Spleen (tissue), 7 donors: Measurements from ENCODE around the gene EFCAB8.

Experiments
- POLR2A ChIP-seq, 3 donors: fragments of 450-650 bp; IDR thresholded peaks; one replicate each; pipeline ENCODE4 v1.5.1; 2017; ENCODE audit warnings: antibody characterized with exemption in 3 of 3, mild to moderate bottlenecking in 1 of 3
- POLR2AphosphoS5 ChIP-seq, 3 donors: sonication (generic); formaldehyde crosslinking; IDR thresholded peaks; one replicate each; pipeline ENCODE4 v1.5.1; 2017; ENCODE audit warnings: antibody characterized with exemption in 3 of 3
- TF ChIP-seq, protein P1 (sequence below), 11 experiments: fragments of 200-600 bp in 7 of 11; fragments of 450-650 bp in 4 of 11; sonication (generic) in 4 of 11; IDR thresholded peaks in 8 of 11; conservative IDR thresholded peaks in 3 of 11; 1 replicate in 7 of 11; 2 replicates in 4 of 11; pipeline versions ENCODE4 v1.4.0 to v1.8.0; 2016 to 2021; ENCODE audit warnings: antibody characterized with exemption in 11 of 11, inconsistent platforms in 4 of 11, mild to moderate bottlenecking in 1 of 11
- donor health status: DM: no; HTN: no; CAD: no; lungs with moderate emphysema.
- donor health status: DM: no; HTN: no; CAD: no.
- donor health status: DM: no; HTN: no; CAD: no.

GRCh38 chr20:32820698-32821377, 37.9 kb upstream of the EFCAB8 start:
- TF ChIP-seq, protein P1, sequence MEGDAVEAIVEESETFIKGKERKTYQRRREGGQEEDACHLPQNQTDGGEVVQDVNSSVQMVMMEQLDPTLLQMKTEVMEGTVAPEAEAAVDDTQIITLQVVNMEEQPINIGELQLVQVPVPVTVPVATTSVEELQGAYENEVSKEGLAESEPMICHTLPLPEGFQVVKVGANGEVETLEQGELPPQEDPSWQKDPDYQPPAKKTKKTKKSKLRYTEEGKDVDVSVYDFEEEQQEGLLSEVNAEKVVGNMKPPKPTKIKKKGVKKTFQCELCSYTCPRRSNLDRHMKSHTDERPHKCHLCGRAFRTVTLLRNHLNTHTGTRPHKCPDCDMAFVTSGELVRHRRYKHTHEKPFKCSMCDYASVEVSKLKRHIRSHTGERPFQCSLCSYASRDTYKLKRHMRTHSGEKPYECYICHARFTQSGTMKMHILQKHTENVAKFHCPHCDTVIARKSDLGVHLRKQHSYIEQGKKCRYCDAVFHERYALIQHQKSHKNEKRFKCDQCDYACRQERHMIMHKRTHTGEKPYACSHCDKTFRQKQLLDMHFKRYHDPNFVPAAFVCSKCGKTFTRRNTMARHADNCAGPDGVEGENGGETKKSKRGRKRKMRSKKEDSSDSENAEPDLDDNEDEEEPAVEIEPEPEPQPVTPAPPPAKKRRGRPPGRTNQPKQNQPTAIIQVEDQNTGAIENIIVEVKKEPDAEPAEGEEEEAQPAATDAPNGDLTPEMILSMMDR (IDR thresholded peaks at IDR 0.05 in 8 of 11, conservative IDR thresholded peaks at IDR 0.05 in 3 of 11), result no peak
- TF ChIP-seq POLR2A (IDR thresholded peaks at IDR 0.05) (no peak), POLR2AphosphoS5 (IDR thresholded peaks at IDR 0.05) (no peak)
